GM21619 (cell line): ENCODE results near the gene SS18L1.
A peak's percentile ranks its signal among the peaks of the same experiment; 100 is the strongest.

Experiments used
- ATAC-seq: cut with Tn5 transposase; IDR thresholded peaks from one replicate; pipeline ENCODE4 v1.9.1; 2021; ENCODE audit not compliant: unreplicated experiment

The SS18L1 gene

GRCh38 chr20:62168890-62169435 is 25.4 kb downstream of the SS18L1 start:
- ATAC-seq: no peak

- no peak for ATAC-seq
Observed at GRCh38 chr20:62170536-62170935, 27.0 kb downstream of the SS18L1 start.

GRCh38 chr20:62171245-62171644 is 27.7 kb downstream of the SS18L1 start:
- no peak for ATAC-seq

- ATAC-seq: no peak
Observed at GRCh38 chr20:62172666-62173065, 29.1 kb downstream of the SS18L1 start.

GRCh38 chr20:62174021-62174804 is 30.6 kb downstream of the SS18L1 start:
- ATAC-seq: no peak

GRCh38 chr20:62174870-62175624 is 31.5 kb downstream of the SS18L1 start:
- ATAC-seq: no peak

- no peak for ATAC-seq
Observed at GRCh38 chr20:62175711-62176110, 32.1 kb downstream of the SS18L1 start.

- no peak for ATAC-seq
Observed at GRCh38 chr20:62176866-62177265, 33.3 kb downstream of the SS18L1 start.

- no peak for ATAC-seq
Observed at GRCh38 chr20:62177307-62177706, 33.7 kb downstream of the SS18L1 start.

- ATAC-seq: no peak
Observed at GRCh38 chr20:62178316-62179161, 35.0 kb downstream of the SS18L1 start.

GRCh38 chr20:62179162-62179504 is 35.6 kb downstream of the SS18L1 start:
- ATAC-seq: no peak

- no peak for ATAC-seq
Observed at GRCh38 chr20:62181808-62182207, 38.2 kb downstream of the SS18L1 start.

GRCh38 chr20:62182469-62183425 is 39.2 kb downstream of the SS18L1 start, which contains the start of gene MTG2:
Gene MTG2, plus strand, starts transcription at chr20:62183028. Its CDS starts 10,393 bp downstream, at chr20:62193421.
- peak; percentile 93 for ATAC-seq

GRCh38 chr20:62183426-62184142 is 40.0 kb downstream of the SS18L1 start:
- ATAC-seq: no peak

GRCh38 chr20:62186096-62186426 is 42.5 kb downstream of the SS18L1 start:
- ATAC-seq: no peak

GRCh38 chr20:62186887-62187866 is 43.6 kb downstream of the SS18L1 start:
- no peak for ATAC-seq

GRCh38 chr20:62190639-62191411 is 47.3 kb downstream of the SS18L1 start:
- no peak for ATAC-seq
